PC-9 (cell line): ENCODE results near the gene NEB.

Source experiments
- EZH2 ChIP-seq: fragments of 200-600 bp; sonication (generic); IDR thresholded peaks from 2 replicates; pipeline ENCODE4 v1.8.0; 2017; ENCODE audit warnings: antibody characterized with exemption, low read depth
- TF ChIP-seq, protein P1 (sequence below): fragments of 200-600 bp; sonication (generic); conservative IDR thresholded peaks from 2 replicates; pipeline ENCODE4 v1.6.1; 2017; ENCODE audit warnings: mixed run types, antibody characterized with exemption, mild to moderate bottlenecking, moderate library complexity

DNA sequence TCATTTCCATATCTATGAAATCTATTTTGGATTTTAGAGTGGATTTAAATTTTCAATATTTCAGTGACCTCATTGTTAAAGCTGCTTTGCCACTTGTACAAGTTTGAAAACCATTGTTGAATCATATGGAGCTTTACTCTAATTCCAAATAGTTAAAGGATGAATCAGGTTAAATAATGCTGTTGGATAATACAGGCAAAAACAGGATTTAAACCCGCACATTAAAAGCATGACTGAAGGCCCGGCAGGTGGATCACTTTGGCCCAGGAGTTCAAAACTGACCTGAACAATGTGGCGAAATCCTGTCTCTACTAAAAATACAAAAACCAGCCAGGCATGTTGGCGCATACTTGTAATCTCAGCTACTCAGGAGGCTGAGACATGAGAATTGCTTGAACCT, 256.3 kb downstream of the NEB start:
- TF ChIP-seq, protein P1, sequence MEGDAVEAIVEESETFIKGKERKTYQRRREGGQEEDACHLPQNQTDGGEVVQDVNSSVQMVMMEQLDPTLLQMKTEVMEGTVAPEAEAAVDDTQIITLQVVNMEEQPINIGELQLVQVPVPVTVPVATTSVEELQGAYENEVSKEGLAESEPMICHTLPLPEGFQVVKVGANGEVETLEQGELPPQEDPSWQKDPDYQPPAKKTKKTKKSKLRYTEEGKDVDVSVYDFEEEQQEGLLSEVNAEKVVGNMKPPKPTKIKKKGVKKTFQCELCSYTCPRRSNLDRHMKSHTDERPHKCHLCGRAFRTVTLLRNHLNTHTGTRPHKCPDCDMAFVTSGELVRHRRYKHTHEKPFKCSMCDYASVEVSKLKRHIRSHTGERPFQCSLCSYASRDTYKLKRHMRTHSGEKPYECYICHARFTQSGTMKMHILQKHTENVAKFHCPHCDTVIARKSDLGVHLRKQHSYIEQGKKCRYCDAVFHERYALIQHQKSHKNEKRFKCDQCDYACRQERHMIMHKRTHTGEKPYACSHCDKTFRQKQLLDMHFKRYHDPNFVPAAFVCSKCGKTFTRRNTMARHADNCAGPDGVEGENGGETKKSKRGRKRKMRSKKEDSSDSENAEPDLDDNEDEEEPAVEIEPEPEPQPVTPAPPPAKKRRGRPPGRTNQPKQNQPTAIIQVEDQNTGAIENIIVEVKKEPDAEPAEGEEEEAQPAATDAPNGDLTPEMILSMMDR = no peak
- no peak for TF ChIP-seq EZH2
